T47D (cell line): Measurements from ENCODE around the gene BAG3.

Experiments used
- DNase-seq, 2 experiments: peaks; one replicate each; pipeline versions ENCODE4 v3.0.0 to v3.0.0-alpha.2; 2011 to 2012; ENCODE audit warnings: low read depth in 1 of 2, low spot score in 1 of 2
- JUND ChIP-seq: IDR thresholded peaks from 2 replicates; pipeline ENCODE4 v1.6.1; 2012; ENCODE audit warnings: low read depth
- in situ Hi-C: cut with HindIII; loops from 2 replicates; pipeline ENCODE4 v1.10.0; 2016; ENCODE audit warnings: low sequenced_read_pairs, low pct_unique_long_range_greater_than_20kb

Gene BAG3

GRCh38 chr10:119620241-119621077 lies 30.7 kb upstream of the BAG3 start:
- no peak for TF ChIP-seq JUND
- in situ Hi-C loops, result no loop called here
- DNase-seq, result no peak

- DNase-seq, result no peak
- in situ Hi-C loops, result no loop called here
- no peak for TF ChIP-seq JUND
These were observed 30.1 kb upstream of the BAG3 start for GRCh38 chr10:119621078-119621384.

- TF ChIP-seq JUND, result no peak
- DNase-seq, result no peak
- in situ Hi-C loops, result no loop called here
These were observed 25.5 kb upstream of the BAG3 start for GRCh38 chr10:119625570-119626280.

- in situ Hi-C loops, result no loop called here
- TF ChIP-seq JUND, result no peak
- no peak for DNase-seq
These were observed 20.9 kb upstream of the BAG3 start for GRCh38 chr10:119630300-119630699.

GRCh38 chr10:119633538-119634218 lies 17.5 kb upstream of the BAG3 start:
- DNase-seq, result no peak
- in situ Hi-C loops, result no loop called here

GRCh38 chr10:119634219-119634544 lies 17.0 kb upstream of the BAG3 start:
- no peak for DNase-seq
- in situ Hi-C loops, result no loop called here
- TF ChIP-seq JUND, result no peak

More at GRCh38 chr10:119633538-119634218, 17.5 kb upstream of the BAG3 start:
- no peak for TF ChIP-seq JUND

- DNase-seq, result no peak
- in situ Hi-C loops, result no loop called here
These were observed 13.5 kb upstream of the BAG3 start for GRCh38 chr10:119637631-119638030.

GRCh38 chr10:119638982-119639381 lies 12.2 kb upstream of the BAG3 start:
- TF ChIP-seq JUND, result no peak
- DNase-seq, result no peak
- in situ Hi-C loops, result no loop called here

More at GRCh38 chr10:119637631-119638030, 13.5 kb upstream of the BAG3 start:
- no peak for TF ChIP-seq JUND

GRCh38 chr10:119640384-119640783 lies 10.8 kb upstream of the BAG3 start:
- in situ Hi-C loops, result no loop called here
- no peak for DNase-seq
- TF ChIP-seq JUND, result no peak

- DNase-seq, result no peak
- in situ Hi-C loops, result no loop called here
- TF ChIP-seq JUND, result no peak
These were observed 10.2 kb upstream of the BAG3 start for GRCh38 chr10:119640875-119641526.

- no peak for TF ChIP-seq JUND
- DNase-seq, result peak in 1 of 2 experiments; percentile 82
- in situ Hi-C loops, result no loop called here
These were observed 8.5 kb upstream of the BAG3 start for GRCh38 chr10:119642556-119643111.

- no peak for TF ChIP-seq JUND
- in situ Hi-C loops, result no loop called here
- no peak for DNase-seq
These were observed 7.6 kb upstream of the BAG3 start for GRCh38 chr10:119643306-119644204.
